Adrenal gland (tissue), 12 donors: Measurements from ENCODE around the gene ZDHHC5. TPM values are rescaled to one million over a fixed set of nuclear protein-coding genes. Genes with fewer than 3 reads are reported as not detected.

Experiments
- DNase-seq, 7 donors: peaks; one replicate each; pipeline ENCODE4 v3.0.0-alpha.2; 2019 to 2020
- H3K27ac ChIP-seq, 5 donors: fragments of 200-600 bp; sonication (generic) in 4 of 5; 1 replicate in 3 of 5; 2 replicates in 2 of 5; pipeline versions ENCODE4 v1.5.1 to v1.8.0; 2016 to 2020; ENCODE audit warnings: mild to moderate bottlenecking in 1 of 5
- H3K27me3 ChIP-seq: fragments of 200-600 bp; 2 replicates; pipeline ENCODE4 v1.8.0; 2021
- H3K36me3 ChIP-seq, 2 donors: fragments of 200-600 bp; replicated peaks in 1 of 2; 1 replicate in 1 of 2; 2 replicates in 1 of 2; pipeline versions ENCODE4 v1.5.1 to v1.8.0; 2018 to 2022
- H3K4me1 ChIP-seq, 2 donors: fragments of 200-600 bp; replicated peaks in 1 of 2; 1 replicate in 1 of 2; 2 replicates in 1 of 2; pipeline versions ENCODE4 v1.5.1 to v1.8.0; 2018 to 2021
- H3K4me3 ChIP-seq, 4 donors: fragments of 200-600 bp; sonication (generic) in 3 of 4; one replicate each; pipeline ENCODE4 v1.5.1; 2016 to 2018
- H3K9me3 ChIP-seq, 3 donors: fragments of 200-600 bp; sonication (generic) in 1 of 3; replicated peaks in 1 of 3; 1 replicate in 2 of 3; 2 replicates in 1 of 3; pipeline versions ENCODE4 v1.5.1 to v1.8.0; 2016 to 2021
- CTCF ChIP-seq, 6 experiments: fragments of 450-650 bp in 4 of 6; fragments of 200-600 bp in 2 of 6; sonication (generic) in 1 of 6; IDR thresholded peaks; 1 replicate in 5 of 6; 2 replicates in 1 of 6; pipeline versions ENCODE4 v1.5.1 to v1.8.0; 2016 to 2021; ENCODE audit warnings: antibody characterized with exemption in 6 of 6, mild to moderate bottlenecking in 2 of 6, moderate library complexity in 1 of 6
- POLR2A ChIP-seq, 2 donors: fragments of 450-650 bp; IDR thresholded peaks; one replicate each; pipeline ENCODE4 v1.6.1; 2017; ENCODE audit warnings: antibody characterized with exemption in 2 of 2, mild to moderate bottlenecking in 2 of 2, moderate library complexity in 1 of 2
- WGBS, 4 donors: extraction: QIAGEN DNeasy Blood & Tissue Kit in 2 of 4; methylation state at CpG; one replicate each; pipeline versions ENCODE4 v1.1.5 to v1.1.7; 2013 to 2017; 5-methylcytosine and 5-hydroxymethylcytosine counted together
- intact Hi-C, 2 donors: fragments of 100-400 bp; cut with DNase I; formaldehyde crosslinking; loops; one replicate each; pipeline versions ENCODE4 v1.14.1 to v1.15.0; 2022 to 2023
- polyA plus RNA-seq, 3 donors: library from polyadenylated mRNA; stranded (reverse); fragments of 200-250 nt in 2 of 3; fragments of 350-450 nt in 1 of 3; fragmentation: Illumina TruSeq in 1 of 3; extraction: RNeasy Lipid Tissue Mini Kit (QIAGEN cat#74804) in 1 of 3; gene quantifications; one replicate each; pipeline ENCODE4 v1.2.3, GENCODE V29; 2013 to 2014
- total RNA-seq, 9 donors: library from RNA; depleted of rRNA in 4 of 9; stranded (reverse); fragments of >200 nt in 4 of 9; fragments of 120-200 nt in 1 of 9; fragmentation: NEBNext Ultra II Directional in 1 of 9; extraction: Animal tissue kit (Norgen Biotek cat#: 25700) in 1 of 9; gene quantifications; one replicate each; pipeline versions ENCODE4 v1.1.0 to v1.2.4, GENCODE V29; 2013 to 2023
- donor health status: healthy with polysubstance abuse.
- donor health status: Bipolar disorder and iron deficiency.
- donor health status: DM: yes; HTN: yes; CAD: no.
- donor health status: DM: no; HTN: no; CAD: no.
- donor health status: DM: no; HTN: no; CAD: no.
- donor health status: DM: yes; HTN: yes; CAD: no.

ZDHHC5 gene
- total and polyA plus RNA-seq, 12 donors: 22.6 to 111 (median 46.3) TPM

- H3K36me3 ChIP-seq: peaks cover 0 to 34% of the 10 kb centered on the region in 2 donors
- H3K27me3 ChIP-seq: no peaks in the 10 kb centered on the region
- H3K4me1 ChIP-seq: peaks cover 2 to 12% of the 10 kb centered on the region in 2 donors
- 77 to 92% (median 81%) methylated on average over 9 of the region's 9 CpGs for WGBS, 4 donors
- TF ChIP-seq CTCF (IDR thresholded peaks at IDR 0.05) (no peak), POLR2A (IDR thresholded peaks at IDR 0.05) (no peak)
- DNase-seq: no peak
- H3K27ac ChIP-seq: no peak overlapping the region
- H3K9me3 ChIP-seq: no peaks in the 10 kb centered on the region
- H3K4me3 ChIP-seq: no peak overlapping the region
- intact Hi-C loops: no loop called here
Observed at GRCh38 chr11:57663975-57664374, 3.9 kb upstream of the ZDHHC5 start.

GRCh38 chr11:57667117-57667735 is 688 bp upstream of the ZDHHC5 start:
- H3K36me3 ChIP-seq: peaks cover 0 to 9% of the 10 kb centered on the region in 2 donors
- H3K27me3 ChIP-seq: no peaks in the 10 kb centered on the region
- peak; percentile 96 to 99 (median 99) for DNase-seq
- TF ChIP-seq CTCF (IDR thresholded peaks at IDR 0.05) (no peak), POLR2A (IDR thresholded peaks at IDR 0.05) (peak; percentile 21 to 69)
- 0 to 1% (median 0%) methylated on average over 25 to 29 of the region's 29 CpGs for WGBS, 4 donors
- H3K27ac ChIP-seq: peak overlapping the region; percentile 81 to 100 (median 94)
- H3K4me3 ChIP-seq: peak overlapping the region in 3 of 4 donors; percentile 59 to 94 (median 84)
- H3K4me1 ChIP-seq: peaks cover 12 to 36% of the 10 kb centered on the region in 2 donors
- no peaks in the 10 kb centered on the region for H3K9me3 ChIP-seq
- intact Hi-C loops: no loop called here

- WGBS, 4 donors: 0 to 1% (median 0%) methylated on average over 17 to 31 of the region's 31 CpGs
- TF ChIP-seq CTCF (IDR thresholded peaks at IDR 0.05): no peak
- TF ChIP-seq POLR2A (IDR thresholded peaks at IDR 0.05): no peak
- peaks cover 0 to 16% of the 10 kb centered on the region in 2 donors for H3K36me3 ChIP-seq
- peaks cover 12 to 36% of the 10 kb centered on the region in 2 donors for H3K4me1 ChIP-seq
- DNase-seq: peak in 2 of 7 donors; percentile 28 to 45
- H3K9me3 ChIP-seq: no peaks in the 10 kb centered on the region
- H3K27me3 ChIP-seq: no peaks in the 10 kb centered on the region
- H3K4me3 ChIP-seq: peak overlapping the region; percentile 79 to 94 (median 84)
- intact Hi-C loops: no loop called here
- peak overlapping the region; percentile 81 to 100 (median 94) for H3K27ac ChIP-seq
Observed at GRCh38 chr11:57668434-57668782, 494 bp downstream of the ZDHHC5 start.

- Histone ChIP-seq H3K27me3 (no peaks in the 10 kb centered on the region), H3K4me3 (no peak overlapping the region), H3K4me1 (peaks cover 7 to 22% of the 10 kb centered on the region in 2 donors), H3K36me3 (peaks cover 0 to 39% of the 10 kb centered on the region in 2 donors), H3K9me3 (no peaks in the 10 kb centered on the region), H3K27ac (no peak overlapping the region)
- intact Hi-C loops: no loop called here
- no peak for TF ChIP-seq POLR2A (IDR thresholded peaks at IDR 0.05)
- no peak for TF ChIP-seq CTCF (IDR thresholded peaks at IDR 0.05)
- no peak for DNase-seq
Observed at GRCh38 chr11:57674251-57674650, 6.3 kb downstream of the ZDHHC5 start.
